Measurements from ENCODE around the gene ALDOB. TPM values are rescaled to one million over a fixed set of nuclear protein-coding genes. Genes with fewer than 3 reads are reported as not detected.
A peak's percentile ranks its signal among the peaks of the same experiment; 100 is the strongest.

Gene ALDOB
- total and polyA plus RNA-seq, 2 of the 8 experiments (the other 6 are each of a cell fraction or from before 2014, with no cell fraction given) = not detected

DNA sequence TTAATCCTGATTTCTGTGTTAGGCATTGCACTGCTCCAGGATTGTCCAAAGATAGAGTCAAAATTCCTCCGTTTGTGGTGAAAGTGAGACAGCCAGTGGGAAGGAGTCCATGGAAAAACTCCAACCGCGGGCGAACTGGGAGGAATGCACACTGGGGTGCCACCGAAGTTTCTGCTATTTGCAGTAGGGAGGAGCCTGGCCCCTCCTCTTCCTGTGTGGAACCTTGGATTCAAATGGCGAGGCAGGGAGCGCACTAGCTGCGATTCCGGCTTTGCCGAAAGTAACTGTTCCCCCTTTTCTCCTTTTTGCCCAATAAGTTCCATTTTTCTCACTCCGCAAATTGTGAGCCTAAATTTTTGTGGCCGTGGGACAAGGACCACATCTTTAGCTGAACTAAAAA lies 60.0 kb downstream of the ALDOB start:
- Histone ChIP-seq H4K20me1 (replicated peaks in 1 of 2; ENCODE audit: control insufficient read depth in 1 of 2, insufficient read depth in 2 of 2, low read length in 2 of 2) (no peaks in the 10 kb centered on the region), H3K79me2 (ENCODE audit: control insufficient read depth in 1 of 2, insufficient read depth in 2 of 2, low read length in 2 of 2) (no peaks in the 10 kb centered on the region), H2BK15ac (ENCODE audit: low read length) (no peak overlapping the region), H3K14ac (ENCODE audit: insufficient read length) (no peak overlapping the region), H2AFZ (ENCODE audit: low read length) (peak overlapping the region; percentile 42), H4K91ac (replicated peaks; ENCODE audit: insufficient read length, low read length) (no peak overlapping the region), H3K27me3 (replicated peaks in 1 of 4; ENCODE audit: control insufficient read depth in 3 of 4, extremely low read depth in 1 of 4, insufficient read depth in 3 of 4, low read length in 3 of 4) (no peaks in the 10 kb centered on the region), H3K4ac (replicated peaks; ENCODE audit: insufficient read length, low read depth, low read length) (no peak overlapping the region), H3K9ac (replicated peaks in 1 of 4; ENCODE audit: extremely low read depth in 1 of 4, low read depth in 3 of 4, low read length in 3 of 4) (no peak overlapping the region), H4K5ac (ENCODE audit: insufficient read length, low read depth, low read length) (no peak overlapping the region), H3K4me1 (replicated peaks in 1 of 4; ENCODE audit: control insufficient read depth in 3 of 4, insufficient read depth in 4 of 4, low read length in 3 of 4) (no peaks in the 10 kb centered on the region; a peak in 1 of 7 replicates), H3K27ac (ENCODE audit: low read depth, low read length) (no peak overlapping the region), H3K23me2 (ENCODE audit: low read depth, low read length) (no peaks in the 10 kb centered on the region), H4K8ac (ENCODE audit: extremely low read depth, insufficient read depth, low read length) (no peak overlapping the region), H3K36me3 (ENCODE audit: control insufficient read depth in 2 of 4, insufficient read depth in 4 of 4, low read length in 3 of 4) (no peaks in the 10 kb centered on the region), H2BK120ac (replicated peaks; ENCODE audit: low read depth, low read length) (no peak overlapping the region), H3K18ac (ENCODE audit: extremely low read depth, low read length) (no peak overlapping the region), H2BK20ac (ENCODE audit: low read length) (no peak overlapping the region), H3K4me2 (ENCODE audit: insufficient read depth in 1 of 2, low read depth in 2 of 2, low read length in 2 of 2) (no peak overlapping the region), H2AK5ac (ENCODE audit: low read depth, low read length) (no peak overlapping the region), H3K23ac (ENCODE audit: insufficient read length) (no peak overlapping the region), H2BK5ac (ENCODE audit: low read depth, low read length) (no peak overlapping the region), H3K4me3 (ENCODE audit: extremely low read depth in 1 of 4, insufficient read depth in 2 of 4, low read depth in 3 of 4, low read length in 4 of 4) (no peak overlapping the region), H3K56ac (replicated peaks; ENCODE audit: insufficient read length, low read depth, low read length) (no peak overlapping the region), H3K9me3 (ENCODE audit: insufficient read depth in 2 of 2, low read depth in 1 of 2, low read length in 1 of 2) (no peaks in the 10 kb centered on the region), H3K79me1 (ENCODE audit: low read depth, low read length) (no peaks in the 10 kb centered on the region), H2BK12ac (ENCODE audit: low read depth, low read length) (no peak overlapping the region)
- WGBS, 2 experiments (ENCODE audit: extremely low coverage in 1 of 2, insufficient coverage in 1 of 2, insufficient read length in 1 of 2, insufficient replicate concordance in 2 of 2, low coverage in 1 of 2, low lambda C conversion rate in 2 of 2, missing lambda C conversion rate in 1 of 2) = 83% methylated on average over 12 of the region's 12 CpGs; no CpG with 5 or more reads in 1 of the 2 experiments
- peak; percentile 42 for FAIRE-seq
- ChIA-PET POLR2A (ENCODE audit: partially characterized antibody) (interaction anchor here (1.0 to 1.9 kb wide), 2 partner anchors 8 to 13 kb away, joined by 3 to 4 read pairs; no protein-coding TSS in a partner anchor), CTCF (ENCODE audit: partially characterized antibody) (no interaction called here)
- DNase-seq (ENCODE audit: low read depth in 1 of 2, low spot score in 2 of 2) = peak in 1 of 2 experiments; percentile 49
- TF ChIP-seq SIRT6 (IDR thresholded peaks at IDR 0.05; ENCODE audit: low read length) (no peak), SIN3A (conservative IDR thresholded peaks at IDR 0.05 in 1 of 2, IDR thresholded peaks at IDR 0.05 in 1 of 2; ENCODE audit: low read depth in 1 of 2, low read length in 2 of 2) (no peak), ASH2L (IDR thresholded peaks at IDR 0.05; ENCODE audit: low read length) (no peak), YY1 (IDR thresholded peaks at IDR 0.05; ENCODE audit: low read depth, low read length) (no peak), EGR1 (IDR thresholded peaks at IDR 0.05; ENCODE audit: borderline replicate concordance, low read depth, low read length) (no peak)
- TF ChIP-seq, protein P1, sequence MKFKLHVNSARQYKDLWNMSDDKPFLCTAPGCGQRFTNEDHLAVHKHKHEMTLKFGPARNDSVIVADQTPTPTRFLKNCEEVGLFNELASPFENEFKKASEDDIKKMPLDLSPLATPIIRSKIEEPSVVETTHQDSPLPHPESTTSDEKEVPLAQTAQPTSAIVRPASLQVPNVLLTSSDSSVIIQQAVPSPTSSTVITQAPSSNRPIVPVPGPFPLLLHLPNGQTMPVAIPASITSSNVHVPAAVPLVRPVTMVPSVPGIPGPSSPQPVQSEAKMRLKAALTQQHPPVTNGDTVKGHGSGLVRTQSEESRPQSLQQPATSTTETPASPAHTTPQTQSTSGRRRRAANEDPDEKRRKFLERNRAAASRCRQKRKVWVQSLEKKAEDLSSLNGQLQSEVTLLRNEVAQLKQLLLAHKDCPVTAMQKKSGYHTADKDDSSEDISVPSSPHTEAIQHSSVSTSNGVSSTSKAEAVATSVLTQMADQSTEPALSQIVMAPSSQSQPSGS (IDR thresholded peaks at IDR 0.05; ENCODE audit: low read length) = no peak
- TF ChIP-seq, protein P2, sequence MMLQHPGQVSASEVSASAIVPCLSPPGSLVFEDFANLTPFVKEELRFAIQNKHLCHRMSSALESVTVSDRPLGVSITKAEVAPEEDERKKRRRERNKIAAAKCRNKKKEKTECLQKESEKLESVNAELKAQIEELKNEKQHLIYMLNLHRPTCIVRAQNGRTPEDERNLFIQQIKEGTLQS (IDR thresholded peaks at IDR 0.05; ENCODE audit: insufficient read depth, low read depth, low read length) = no peak
- TF ChIP-seq, protein P3, sequence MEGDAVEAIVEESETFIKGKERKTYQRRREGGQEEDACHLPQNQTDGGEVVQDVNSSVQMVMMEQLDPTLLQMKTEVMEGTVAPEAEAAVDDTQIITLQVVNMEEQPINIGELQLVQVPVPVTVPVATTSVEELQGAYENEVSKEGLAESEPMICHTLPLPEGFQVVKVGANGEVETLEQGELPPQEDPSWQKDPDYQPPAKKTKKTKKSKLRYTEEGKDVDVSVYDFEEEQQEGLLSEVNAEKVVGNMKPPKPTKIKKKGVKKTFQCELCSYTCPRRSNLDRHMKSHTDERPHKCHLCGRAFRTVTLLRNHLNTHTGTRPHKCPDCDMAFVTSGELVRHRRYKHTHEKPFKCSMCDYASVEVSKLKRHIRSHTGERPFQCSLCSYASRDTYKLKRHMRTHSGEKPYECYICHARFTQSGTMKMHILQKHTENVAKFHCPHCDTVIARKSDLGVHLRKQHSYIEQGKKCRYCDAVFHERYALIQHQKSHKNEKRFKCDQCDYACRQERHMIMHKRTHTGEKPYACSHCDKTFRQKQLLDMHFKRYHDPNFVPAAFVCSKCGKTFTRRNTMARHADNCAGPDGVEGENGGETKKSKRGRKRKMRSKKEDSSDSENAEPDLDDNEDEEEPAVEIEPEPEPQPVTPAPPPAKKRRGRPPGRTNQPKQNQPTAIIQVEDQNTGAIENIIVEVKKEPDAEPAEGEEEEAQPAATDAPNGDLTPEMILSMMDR (IDR thresholded peaks at IDR 0.05; ENCODE audit: control extremely low read depth in 1 of 3, insufficient read depth in 1 of 3, low read depth in 1 of 3, low read length in 3 of 3) = no peak
